Left renal pelvis (tissue), 4 donors: Measurements from ENCODE around the gene HS3ST2. TPM values are rescaled to one million over a fixed set of nuclear protein-coding genes. Genes with fewer than 3 reads are reported as not detected.
A peak's percentile ranks its signal among the peaks of the same experiment; 100 is the strongest.
"Not testable (repeated sequence)": the region's sequence is repeated elsewhere in the genome, so short reads cannot be mapped to it uniquely, and the experiment has no call there.

Experiments
- DNase-seq, 4 donors: peaks; one replicate each; pipeline ENCODE4 v3.0.0-alpha.2; 2013; ENCODE audit warnings: low read depth in 4 of 4, low spot score in 3 of 4
- polyA plus RNA-seq, 4 donors: library from polyadenylated mRNA; unstranded; fragments of 120-200 nt; gene quantifications; one replicate each; pipeline ENCODE4 v1.2.1, GENCODE V29; 2013; ENCODE audit not compliant: insufficient read length in 4 of 4

HS3ST2 gene
- polyA plus RNA-seq, 4 donors: 0.18 to 0.37 (median 0.28) TPM

- no peak for DNase-seq
These were observed 57.9 kb downstream of the HS3ST2 start for GRCh38 chr16:22871861-22872260.

- no peak for DNase-seq
These were observed 60.4 kb downstream of the HS3ST2 start for GRCh38 chr16:22874394-22874793.

GRCh38 chr16:22878955-22879354, 65.0 kb downstream of the HS3ST2 start:
- no peak for DNase-seq

GRCh38 chr16:22879466-22879865, 65.5 kb downstream of the HS3ST2 start:
- no peak for DNase-seq

- DNase-seq: no peak
These were observed 69.0 kb downstream of the HS3ST2 start for GRCh38 chr16:22882981-22883380.

- no peak for DNase-seq
These were observed 72.0 kb downstream of the HS3ST2 start for GRCh38 chr16:22885951-22886350.

GRCh38 chr16:22886927-22887326, 73.0 kb downstream of the HS3ST2 start:
- no peak for DNase-seq

- no peak for DNase-seq
These were observed 73.5 kb downstream of the HS3ST2 start for GRCh38 chr16:22887445-22887844.

GRCh38 chr16:22888791-22889190, 74.8 kb downstream of the HS3ST2 start:
- no peak for DNase-seq

- DNase-seq: no peak
These were observed 77.0 kb downstream of the HS3ST2 start for GRCh38 chr16:22890976-22891375.

GRCh38 chr16:22897184-22897583, 83.2 kb downstream of the HS3ST2 start:
- DNase-seq: no peak

- no peak for DNase-seq
These were observed 84.2 kb downstream of the HS3ST2 start for GRCh38 chr16:22898131-22898530.

- peak; percentile 53 to 75 (median 73) for DNase-seq
These were observed 84.9 kb downstream of the HS3ST2 start for GRCh38 chr16:22898874-22899348.

- DNase-seq: not testable (repeated sequence)
These were observed 85.6 kb downstream of the HS3ST2 start for GRCh38 chr16:22899567-22899966.

GRCh38 chr16:22900863-22901262, 86.9 kb downstream of the HS3ST2 start:
- no peak for DNase-seq

GRCh38 chr16:22901563-22901962, 87.6 kb downstream of the HS3ST2 start:
- DNase-seq: no peak

GRCh38 chr16:22903716-22904115, 89.8 kb downstream of the HS3ST2 start:
- no peak for DNase-seq

GRCh38 chr16:22912654-22913053, 98.7 kb downstream of the HS3ST2 start:
- no peak for DNase-seq

- DNase-seq: no peak
These were observed 101.0 kb downstream of the HS3ST2 start for GRCh38 chr16:22915003-22915402.

GRCh38 chr16:22923491-22923890, 109.5 kb downstream of the HS3ST2 start:
- no peak for DNase-seq

GRCh38 chr16:22924492-22924891, 110.5 kb downstream of the HS3ST2 start:
- no peak for DNase-seq

- no peak for DNase-seq
These were observed 112.3 kb downstream of the HS3ST2 start for GRCh38 chr16:22926105-22926751.

- DNase-seq: no peak
These were observed 113.3 kb downstream of the HS3ST2 start for GRCh38 chr16:22927306-22927705.
